ENCODE data around the gene JAZF1. TPM values are rescaled to one million over a fixed set of nuclear protein-coding genes. Genes with fewer than 3 reads are reported as not detected.

JAZF1 gene
- total RNA-seq, 1 experiment from 2014 or later, result 9.1 TPM

DNA sequence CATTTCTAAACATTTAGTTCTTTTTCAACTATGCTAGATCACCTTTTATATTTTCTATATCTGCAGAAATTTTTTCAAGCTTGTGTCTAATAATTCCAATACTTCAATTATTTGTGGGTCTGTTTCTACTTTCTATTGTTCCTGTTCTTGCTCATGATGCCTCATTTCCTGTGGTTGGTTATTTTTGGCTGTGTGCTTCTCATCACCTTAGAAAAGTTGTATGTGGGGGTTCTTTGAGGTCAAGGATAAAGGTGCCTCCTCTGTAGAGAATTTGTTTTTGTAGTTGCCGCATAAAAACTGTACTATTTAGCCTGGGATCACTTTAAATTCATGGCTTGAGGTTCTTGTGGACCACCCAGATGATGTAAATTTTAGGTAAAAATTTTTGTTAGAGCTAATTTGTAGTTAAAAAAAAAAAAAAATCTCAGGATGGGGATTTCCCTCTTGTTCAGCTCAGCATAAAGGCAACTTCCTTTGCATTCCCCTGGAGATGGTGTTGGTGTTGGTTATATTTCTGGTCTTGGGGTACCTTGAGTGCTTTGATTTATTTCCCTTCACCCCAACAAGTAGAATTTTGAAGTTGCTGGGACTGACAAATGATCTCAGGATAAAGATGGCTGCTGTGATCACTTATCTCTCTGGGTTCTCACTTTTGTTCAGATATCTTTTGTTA lies 27.0 kb upstream of the JAZF1 start:
- Histone ChIP-seq H3K4me2 (ENCODE audit: insufficient read depth, insufficient read length, low read length) (no peak overlapping the region), H3K27me3 (ENCODE audit: insufficient read depth, low read length) (no peaks in the 10 kb centered on the region)
- no CpG with 5 or more reads among the region's 1 CpG for WGBS (ENCODE audit: extremely low coverage, insufficient read length, low lambda C conversion rate)

More for the DNA sequence above, 27.0 kb upstream of the JAZF1 start:
- TF ChIP-seq, protein P1, sequence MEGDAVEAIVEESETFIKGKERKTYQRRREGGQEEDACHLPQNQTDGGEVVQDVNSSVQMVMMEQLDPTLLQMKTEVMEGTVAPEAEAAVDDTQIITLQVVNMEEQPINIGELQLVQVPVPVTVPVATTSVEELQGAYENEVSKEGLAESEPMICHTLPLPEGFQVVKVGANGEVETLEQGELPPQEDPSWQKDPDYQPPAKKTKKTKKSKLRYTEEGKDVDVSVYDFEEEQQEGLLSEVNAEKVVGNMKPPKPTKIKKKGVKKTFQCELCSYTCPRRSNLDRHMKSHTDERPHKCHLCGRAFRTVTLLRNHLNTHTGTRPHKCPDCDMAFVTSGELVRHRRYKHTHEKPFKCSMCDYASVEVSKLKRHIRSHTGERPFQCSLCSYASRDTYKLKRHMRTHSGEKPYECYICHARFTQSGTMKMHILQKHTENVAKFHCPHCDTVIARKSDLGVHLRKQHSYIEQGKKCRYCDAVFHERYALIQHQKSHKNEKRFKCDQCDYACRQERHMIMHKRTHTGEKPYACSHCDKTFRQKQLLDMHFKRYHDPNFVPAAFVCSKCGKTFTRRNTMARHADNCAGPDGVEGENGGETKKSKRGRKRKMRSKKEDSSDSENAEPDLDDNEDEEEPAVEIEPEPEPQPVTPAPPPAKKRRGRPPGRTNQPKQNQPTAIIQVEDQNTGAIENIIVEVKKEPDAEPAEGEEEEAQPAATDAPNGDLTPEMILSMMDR (conservative IDR thresholded peaks at IDR 0.05), result no peak
- Mint-ChIP-seq H3K9me3 (no peaks in the 10 kb centered on the region), H3K4me1 (no peaks in the 10 kb centered on the region), H3K4me3 (no peak overlapping the region), H3K27me3 (ENCODE audit: low read depth) (no peaks in the 10 kb centered on the region), H3K27ac (no peak overlapping the region), H3K36me3 (ENCODE audit: insufficient read depth in 1 of 3, low read depth in 3 of 3) (no peaks in the 10 kb centered on the region; a peak in 1 of 7 replicates)
- Histone ChIP-seq H2BK120ac (ENCODE audit: low read depth, low read length, poor library complexity, severe bottlenecking) (no peak overlapping the region), H3K79me2 (ENCODE audit: insufficient read depth, low read length) (no peaks in the 10 kb centered on the region), H3K4ac (ENCODE audit: low read depth, low read length) (no peak overlapping the region), H2BK12ac (ENCODE audit: insufficient read length, low read depth, low read length) (no peak overlapping the region), H4K8ac (replicated peaks; ENCODE audit: insufficient read length, low read depth, low read length) (no peak overlapping the region), H2BK20ac (ENCODE audit: low read depth, low read length, poor library complexity, severe bottlenecking) (no peak overlapping the region), H2BK5ac (ENCODE audit: insufficient read length, low read length) (no peak overlapping the region), H4K91ac (ENCODE audit: insufficient read length, low read depth, low read length) (no peak overlapping the region), H3K79me1 (ENCODE audit: insufficient read depth, low read depth, low read length, poor library complexity, severe bottlenecking) (no peaks in the 10 kb centered on the region), H2AFZ (ENCODE audit: low read length) (no peak overlapping the region), H3K9me3 (ENCODE audit: control insufficient read depth, low read depth, low read length) (no peaks in the 10 kb centered on the region), H4K5ac (ENCODE audit: insufficient read length, low read depth, low read length) (no peak overlapping the region), H3K9ac (ENCODE audit: extremely low read depth, insufficient read length, low read length) (no peak overlapping the region), H2AK5ac (ENCODE audit: insufficient read length, low read length) (no peak overlapping the region), H3K4me1 (ENCODE audit: insufficient read depth, low read length) (no peaks in the 10 kb centered on the region), H3K23me2 (ENCODE audit: insufficient read length, low read depth, low read length, poor library complexity, severe bottlenecking) (no peaks in the 10 kb centered on the region), H4K20me1 (ENCODE audit: control insufficient read depth, insufficient read depth, insufficient read length) (no peaks in the 10 kb centered on the region), H3K23ac (ENCODE audit: insufficient read length, low read depth, low read length) (no peak overlapping the region), H3K56ac (ENCODE audit: insufficient read length, low read depth, low read length) (no peak overlapping the region), H3K18ac (ENCODE audit: insufficient read length, low read depth, low read length) (no peak overlapping the region), H3K27ac (ENCODE audit: insufficient read length, low read depth, low read length) (no peak overlapping the region), H2BK15ac (ENCODE audit: low read depth, low read length) (no peak overlapping the region), H3K14ac (ENCODE audit: insufficient read depth, low read length) (no peak overlapping the region), H3T11ph (ENCODE audit: low read length) (no peak overlapping the region)
- no peak for DNase-seq
